Sigmoid colon (tissue), 7 donors: ENCODE results near the gene CFAP20DC. TPM values are rescaled to one million over a fixed set of nuclear protein-coding genes. Genes with fewer than 3 reads are reported as not detected.

ENCODE experiments used
- DNase-seq: peaks from one replicate; pipeline ENCODE4 v3.0.0-alpha.2; 2019
- H3K27ac ChIP-seq, 4 donors: fragments of 200-600 bp; sonication (generic); one replicate each; pipeline ENCODE4 v1.5.1; 2016 to 2019; ENCODE audit warnings: mild to moderate bottlenecking in 1 of 4
- H3K27me3 ChIP-seq, 3 donors: fragments of 200-600 bp; sonication (generic); one replicate each; pipeline ENCODE4 v1.5.1; 2019; ENCODE audit warnings: mild to moderate bottlenecking in 1 of 3
- H3K36me3 ChIP-seq, 4 donors: fragments of 200-600 bp; sonication (generic); one replicate each; pipeline ENCODE4 v1.5.1; 2016 to 2019
- H3K4me1 ChIP-seq, 4 donors: fragments of 200-600 bp; sonication (generic); one replicate each; pipeline ENCODE4 v1.5.1; 2017 to 2019
- H3K4me3 ChIP-seq, 4 donors: fragments of 200-600 bp; sonication (generic); one replicate each; pipeline ENCODE4 v1.5.1; 2017 to 2019; ENCODE audit warnings: mild to moderate bottlenecking in 2 of 4, moderate library complexity in 1 of 4
- H3K9me3 ChIP-seq, 4 donors: fragments of 200-600 bp in 3 of 4; sonication (generic) in 3 of 4; one replicate each; pipeline versions ENCODE4 v1.5.1 to v1.6.1; 2013 to 2019
- CTCF ChIP-seq, 4 experiments: fragments of 450-650 bp in 3 of 4; fragments of 200-600 bp in 1 of 4; IDR thresholded peaks; one replicate each; pipeline ENCODE4 v1.5.1; 2016 to 2019; ENCODE audit warnings: antibody characterized with exemption in 4 of 4, mild to moderate bottlenecking in 3 of 4, moderate library complexity in 2 of 4
- EP300 ChIP-seq, 4 donors: sonication (generic); formaldehyde crosslinking; IDR thresholded peaks; one replicate each; pipeline ENCODE4 v1.6.1; 2017; ENCODE audit warnings: antibody characterized with exemption in 4 of 4
- POLR2A ChIP-seq, 2 donors: fragments of 450-650 bp; IDR thresholded peaks; one replicate each; pipeline ENCODE4 v1.6.1; 2016; ENCODE audit warnings: antibody characterized with exemption in 2 of 2, mild to moderate bottlenecking in 2 of 2, moderate library complexity in 2 of 2
- POLR2AphosphoS5 ChIP-seq, 4 donors: sonication (generic); formaldehyde crosslinking; IDR thresholded peaks; one replicate each; pipeline ENCODE4 v1.6.1; 2017; ENCODE audit warnings: antibody characterized with exemption in 4 of 4
- WGBS, 2 donors: extraction: QIAGEN DNeasy Blood & Tissue Kit; methylation state at CpG; one replicate each; pipeline ENCODE4 v1.1.7; 2013; 5-methylcytosine and 5-hydroxymethylcytosine counted together
- intact Hi-C: fragments of 100-400 bp; cut with DNase I; formaldehyde crosslinking; loops from one replicate; pipeline ENCODE4 v1.15.1; 2023
- polyA plus RNA-seq, 3 donors: library from polyadenylated mRNA; stranded (reverse); fragments of 200-250 nt; gene quantifications; one replicate each; pipeline ENCODE4 v1.2.3, GENCODE V29; 2013
- total RNA-seq, 4 donors: library from RNA; depleted of rRNA; stranded (reverse); fragments of >200 nt; gene quantifications; one replicate each; pipeline ENCODE4 v1.1.0, GENCODE V29; 2016
- donor health status: healthy with polysubstance abuse.
- donor health status: Bipolar disorder and iron deficiency.
- donor health status: healthy.

Gene CFAP20DC
- total and polyA plus RNA-seq, 7 donors = under 0.01 to 0.83 (median 0.37) TPM; not detected in 1

GRCh38 chr3:58743296-58743695 lies 306.5 kb downstream of the CFAP20DC start:
- TF ChIP-seq EP300 (IDR thresholded peaks at IDR 0.05) (no peak), POLR2A (IDR thresholded peaks at IDR 0.05) (no peak), POLR2AphosphoS5 (IDR thresholded peaks at IDR 0.05) (no peak), CTCF (IDR thresholded peaks at IDR 0.05) (no peak)
- no peak overlapping the region for H3K4me3 ChIP-seq
- H3K36me3 ChIP-seq = no peaks in the 10 kb centered on the region
- no peaks in the 10 kb centered on the region for H3K27me3 ChIP-seq
- WGBS, 2 donors = 86 to 100% methylated on average over 1 of the region's 1 CpG
- H3K27ac ChIP-seq = no peak overlapping the region
- intact Hi-C loops = no loop called here
- no peak for DNase-seq
- H3K9me3 ChIP-seq = no peaks in the 10 kb centered on the region
- no peaks in the 10 kb centered on the region for H3K4me1 ChIP-seq

GRCh38 chr3:58742239-58742638 lies 307.6 kb downstream of the CFAP20DC start:
- intact Hi-C loops = no loop called here
- no peak for DNase-seq

GRCh38 chr3:58737644-58738043 lies 312.2 kb downstream of the CFAP20DC start:
- WGBS, 2 donors = 83 to 86% methylated on average over 3 of the region's 3 CpGs
- intact Hi-C loops = no loop called here
- no peak for TF ChIP-seq CTCF (IDR thresholded peaks at IDR 0.05)
- no peak for TF ChIP-seq POLR2A (IDR thresholded peaks at IDR 0.05)
- TF ChIP-seq POLR2AphosphoS5 (IDR thresholded peaks at IDR 0.05) = no peak
- TF ChIP-seq EP300 (IDR thresholded peaks at IDR 0.05) = no peak

More at GRCh38 chr3:58742239-58742638, 307.6 kb downstream of the CFAP20DC start:
- Histone ChIP-seq H3K27me3 (no peaks in the 10 kb centered on the region), H3K36me3 (no peaks in the 10 kb centered on the region), H3K4me3 (no peak overlapping the region), H3K4me1 (no peaks in the 10 kb centered on the region), H3K27ac (no peak overlapping the region), H3K9me3 (no peaks in the 10 kb centered on the region)
- TF ChIP-seq POLR2AphosphoS5 (IDR thresholded peaks at IDR 0.05) = no peak
- TF ChIP-seq CTCF (IDR thresholded peaks at IDR 0.05) = no peak
- TF ChIP-seq POLR2A (IDR thresholded peaks at IDR 0.05) = no peak
- TF ChIP-seq EP300 (IDR thresholded peaks at IDR 0.05) = no peak
- 34 to 73% methylated on average over 6 of the region's 6 CpGs for WGBS, 2 donors

GRCh38 chr3:58731673-58732072 lies 318.2 kb downstream of the CFAP20DC start:
- Histone ChIP-seq H3K27ac (no peak overlapping the region), H3K9me3 (no peaks in the 10 kb centered on the region), H3K27me3 (no peaks in the 10 kb centered on the region), H3K4me3 (no peak overlapping the region), H3K36me3 (no peaks in the 10 kb centered on the region), H3K4me1 (no peaks in the 10 kb centered on the region)
- no peak for TF ChIP-seq EP300 (IDR thresholded peaks at IDR 0.05)
- no peak for TF ChIP-seq POLR2AphosphoS5 (IDR thresholded peaks at IDR 0.05)
- TF ChIP-seq POLR2A (IDR thresholded peaks at IDR 0.05) = no peak
- no peak for TF ChIP-seq CTCF (IDR thresholded peaks at IDR 0.05)
- 85 to 89% methylated on average over 5 of the region's 5 CpGs for WGBS, 2 donors
- DNase-seq = no peak
- intact Hi-C loops = no loop called here

More at GRCh38 chr3:58737644-58738043, 312.2 kb downstream of the CFAP20DC start:
- Histone ChIP-seq H3K27ac (no peak overlapping the region), H3K36me3 (no peaks in the 10 kb centered on the region), H3K4me1 (no peaks in the 10 kb centered on the region), H3K4me3 (no peak overlapping the region), H3K9me3 (no peaks in the 10 kb centered on the region), H3K27me3 (no peaks in the 10 kb centered on the region)
- no peak for DNase-seq

GRCh38 chr3:58728723-58729122 lies 321.1 kb downstream of the CFAP20DC start:
- intact Hi-C loops = no loop called here
- Histone ChIP-seq H3K4me1 (peaks cover 0 to under 1% (median 0%) of the 10 kb centered on the region in 4 donors), H3K4me3 (no peak overlapping the region), H3K27ac (no peak overlapping the region), H3K36me3 (no peaks in the 10 kb centered on the region), H3K9me3 (no peaks in the 10 kb centered on the region), H3K27me3 (no peaks in the 10 kb centered on the region)
- TF ChIP-seq POLR2AphosphoS5 (IDR thresholded peaks at IDR 0.05) = no peak
- no peak for TF ChIP-seq POLR2A (IDR thresholded peaks at IDR 0.05)
- no peak for TF ChIP-seq CTCF (IDR thresholded peaks at IDR 0.05)
- no peak for DNase-seq
- WGBS, 2 donors = 92 to 95% methylated on average over 1 of the region's 1 CpG
